ENCODE measurements around the gene VCPKMT. TPM values are rescaled to one million over a fixed set of nuclear protein-coding genes. Genes with fewer than 3 reads are reported as not detected.

The VCPKMT gene
- total RNA-seq, 4 donors from 2014 or later = 4.7 to 9.6 (median 5.9) TPM

DNA sequence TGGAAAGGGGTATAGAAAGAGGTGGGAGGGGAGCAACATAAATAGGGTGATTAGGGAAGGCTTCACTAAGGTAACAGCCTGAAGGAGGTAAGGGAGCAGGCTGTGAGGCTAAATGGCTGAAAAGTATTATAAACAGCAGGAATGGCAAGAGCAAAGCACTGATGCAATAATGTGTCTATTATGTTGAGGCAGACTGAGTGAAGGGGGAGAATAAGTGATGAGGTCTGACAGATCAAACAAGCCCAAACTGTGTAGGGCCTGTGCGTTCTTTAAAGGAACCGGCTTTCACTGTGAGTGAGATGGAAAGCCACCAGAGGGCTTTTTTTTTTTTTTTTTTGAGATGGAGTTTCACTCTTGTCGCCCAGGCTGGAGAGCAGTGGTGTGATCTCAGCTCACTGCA is 6.7 kb upstream of the VCPKMT start:
- Histone ChIP-seq H3K4me3 (no peak overlapping the region), H3K9me3 (no peaks in the 10 kb centered on the region), H3K36me3 (peaks cover 0 to 56% (median 0%) of the 10 kb centered on the region in 3 donors), H3K4me1 (peaks cover 0 to 2% (median 0%) of the 10 kb centered on the region in 4 donors), H3K27ac (no peak overlapping the region), H3K27me3 (no peaks in the 10 kb centered on the region)
- TF ChIP-seq, protein P1, sequence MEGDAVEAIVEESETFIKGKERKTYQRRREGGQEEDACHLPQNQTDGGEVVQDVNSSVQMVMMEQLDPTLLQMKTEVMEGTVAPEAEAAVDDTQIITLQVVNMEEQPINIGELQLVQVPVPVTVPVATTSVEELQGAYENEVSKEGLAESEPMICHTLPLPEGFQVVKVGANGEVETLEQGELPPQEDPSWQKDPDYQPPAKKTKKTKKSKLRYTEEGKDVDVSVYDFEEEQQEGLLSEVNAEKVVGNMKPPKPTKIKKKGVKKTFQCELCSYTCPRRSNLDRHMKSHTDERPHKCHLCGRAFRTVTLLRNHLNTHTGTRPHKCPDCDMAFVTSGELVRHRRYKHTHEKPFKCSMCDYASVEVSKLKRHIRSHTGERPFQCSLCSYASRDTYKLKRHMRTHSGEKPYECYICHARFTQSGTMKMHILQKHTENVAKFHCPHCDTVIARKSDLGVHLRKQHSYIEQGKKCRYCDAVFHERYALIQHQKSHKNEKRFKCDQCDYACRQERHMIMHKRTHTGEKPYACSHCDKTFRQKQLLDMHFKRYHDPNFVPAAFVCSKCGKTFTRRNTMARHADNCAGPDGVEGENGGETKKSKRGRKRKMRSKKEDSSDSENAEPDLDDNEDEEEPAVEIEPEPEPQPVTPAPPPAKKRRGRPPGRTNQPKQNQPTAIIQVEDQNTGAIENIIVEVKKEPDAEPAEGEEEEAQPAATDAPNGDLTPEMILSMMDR (IDR thresholded peaks at IDR 0.05) = no peak
- no peak for TF ChIP-seq POLR2A (IDR thresholded peaks at IDR 0.05)
- no peak for TF ChIP-seq EP300 (IDR thresholded peaks at IDR 0.05)
- WGBS, 2 donors = 71 to 81% methylated on average over 3 of the region's 3 CpGs
- no peak for DNase-seq (ENCODE audit: low spot score in 2 of 2)

DNA sequence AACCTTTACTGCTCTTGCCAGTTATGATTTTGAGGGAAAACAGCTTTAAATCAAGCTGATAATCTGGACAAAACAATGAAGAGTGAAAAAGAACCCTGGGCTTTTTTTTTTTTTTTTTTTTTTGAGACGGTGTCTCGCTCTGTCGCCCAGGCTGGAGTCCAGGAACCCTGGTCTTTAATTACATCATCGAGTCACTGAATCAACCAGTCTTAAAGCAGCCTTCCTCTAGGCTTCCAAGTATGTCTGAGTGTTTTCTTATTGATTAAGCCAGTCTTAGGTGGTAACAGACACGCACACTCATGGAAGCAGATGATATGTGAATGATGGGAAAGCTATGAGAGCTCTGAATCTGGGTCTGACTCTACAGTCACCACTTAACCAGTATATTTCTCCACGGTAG is 5.9 kb upstream of the VCPKMT start:
- H3K36me3 ChIP-seq = peaks cover 0 to 49% (median 0%) of the 10 kb centered on the region in 3 donors
- H3K4me3 ChIP-seq = no peak overlapping the region
- no peaks in the 10 kb centered on the region for H3K9me3 ChIP-seq
- WGBS, 2 donors = 90 to 95% methylated on average over 6 of the region's 6 CpGs
- TF ChIP-seq POLR2A (IDR thresholded peaks at IDR 0.05) = no peak
- TF ChIP-seq EP300 (IDR thresholded peaks at IDR 0.05) = no peak
- TF ChIP-seq, protein P1 (IDR thresholded peaks at IDR 0.05) = no peak
- no peak for DNase-seq (ENCODE audit: low spot score in 2 of 2)
- peaks cover 0 to 10% (median 0%) of the 10 kb centered on the region in 4 donors for H3K4me1 ChIP-seq
- H3K27me3 ChIP-seq = no peaks in the 10 kb centered on the region
- H3K27ac ChIP-seq = no peak overlapping the region

DNA sequence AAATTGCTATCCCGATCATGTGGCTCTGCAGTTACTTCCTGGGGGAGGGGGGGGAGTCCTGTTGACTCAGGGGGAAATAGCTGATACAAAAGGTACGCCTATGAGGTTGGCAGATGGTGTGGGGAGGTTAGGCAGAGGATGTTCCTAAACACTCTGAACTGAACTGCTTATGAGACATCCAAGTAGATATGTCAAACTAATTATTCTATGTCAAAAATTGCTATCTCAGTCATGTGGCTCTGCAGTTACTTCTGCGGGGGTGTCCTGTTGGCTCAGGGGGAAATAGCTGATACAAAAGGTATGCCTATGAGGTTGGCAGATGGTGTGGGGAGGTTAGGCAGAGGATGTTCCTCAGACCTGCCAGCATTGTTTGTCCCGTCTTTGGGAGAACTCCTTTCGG is 5.1 kb upstream of the VCPKMT start:
- no peaks in the 10 kb centered on the region for H3K27me3 ChIP-seq
- no peak overlapping the region for H3K27ac ChIP-seq
- peaks cover 0 to 16% (median 0%) of the 10 kb centered on the region in 4 donors for H3K4me1 ChIP-seq
- 87 to 90% methylated on average over 5 of the region's 5 CpGs for WGBS, 2 donors
- H3K36me3 ChIP-seq = peaks cover 0 to 45% (median 0%) of the 10 kb centered on the region in 3 donors
- TF ChIP-seq EP300 (IDR thresholded peaks at IDR 0.05) (no peak), POLR2A (IDR thresholded peaks at IDR 0.05) (no peak)
- TF ChIP-seq, protein P1 (IDR thresholded peaks at IDR 0.05) = no peak
- H3K9me3 ChIP-seq = no peaks in the 10 kb centered on the region
- no peak for DNase-seq (ENCODE audit: low spot score in 2 of 2)
- H3K4me3 ChIP-seq = no peak overlapping the region

DNA sequence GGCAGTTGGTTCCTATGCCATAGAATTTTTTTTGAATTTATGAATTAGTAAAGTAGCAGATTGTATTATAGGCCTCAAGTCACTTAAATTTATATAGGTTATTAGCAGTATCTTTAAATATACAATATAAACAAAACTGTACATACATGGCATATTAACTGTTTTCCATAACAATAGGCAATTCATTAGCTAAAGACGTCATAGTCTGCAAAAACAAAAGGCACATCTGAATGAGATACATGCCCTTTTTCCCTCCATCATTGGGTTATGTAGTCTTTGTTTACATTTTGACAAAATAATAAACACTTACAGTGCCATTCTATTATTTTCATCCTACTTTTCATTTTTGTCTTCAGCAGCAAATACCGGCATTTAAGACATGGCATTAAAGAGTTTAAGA is 1.1 kb upstream of the VCPKMT start:
- H3K27ac ChIP-seq = peak overlapping the region; percentile 88 to 94 (median 91)
- H3K9me3 ChIP-seq = no peaks in the 10 kb centered on the region
- no peak for DNase-seq (ENCODE audit: low spot score in 2 of 2)
- no peak for TF ChIP-seq EP300 (IDR thresholded peaks at IDR 0.05)
- TF ChIP-seq POLR2A (IDR thresholded peaks at IDR 0.05) = no peak
- TF ChIP-seq, protein P1 (IDR thresholded peaks at IDR 0.05) = no peak
- H3K4me1 ChIP-seq = peaks cover 0 to 36% (median 10%) of the 10 kb centered on the region in 4 donors
- H3K36me3 ChIP-seq = peaks cover 0 to 33% (median 0%) of the 10 kb centered on the region in 3 donors
- WGBS, 2 donors = 48 to 51% methylated on average over 2 of the region's 2 CpGs
- no peak overlapping the region for H3K4me3 ChIP-seq
- no peaks in the 10 kb centered on the region for H3K27me3 ChIP-seq

DNA sequence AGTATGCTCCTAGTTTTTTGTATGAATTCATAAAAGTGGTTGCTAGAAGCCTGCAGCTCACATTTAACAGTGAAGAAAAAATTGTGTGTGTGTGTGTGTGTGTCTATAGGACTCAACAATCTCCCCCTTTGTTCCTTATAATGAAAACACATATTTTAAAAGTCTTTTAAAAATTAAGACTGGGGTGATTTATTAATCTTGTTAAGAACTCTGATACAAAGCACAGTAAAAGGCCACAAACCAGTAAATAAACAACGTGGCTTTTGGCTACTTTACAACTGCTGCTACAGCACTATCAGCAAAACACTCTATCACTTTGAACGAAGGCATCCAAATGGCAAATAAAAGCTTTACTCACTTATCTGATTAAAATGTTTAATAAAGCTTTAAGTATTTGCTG is 594 bp upstream of the VCPKMT start:
- 16 to 21% methylated on average over 2 of the region's 2 CpGs for WGBS, 2 donors
- H3K27me3 ChIP-seq = no peaks in the 10 kb centered on the region
- peak overlapping the region; percentile 66 to 84 (median 72) for H3K4me3 ChIP-seq
- H3K27ac ChIP-seq = peak overlapping the region; percentile 88 to 94 (median 91)
- DNase-seq (ENCODE audit: low spot score in 2 of 2) = no peak
- H3K4me1 ChIP-seq = peaks cover 0 to 36% (median 10%) of the 10 kb centered on the region in 4 donors
- H3K9me3 ChIP-seq = no peaks in the 10 kb centered on the region
- TF ChIP-seq EP300 (IDR thresholded peaks at IDR 0.05) (no peak), POLR2A (IDR thresholded peaks at IDR 0.05) (no peak)
- TF ChIP-seq, protein P1 (IDR thresholded peaks at IDR 0.05) = no peak
- peaks cover 0 to 37% (median 0%) of the 10 kb centered on the region in 3 donors for H3K36me3 ChIP-seq

Measured in tibial nerve (tissue), 4 donors.